ENCODE data around the gene FCMR. TPM values are rescaled to one million over a fixed set of nuclear protein-coding genes. Genes with fewer than 3 reads are reported as not detected.
A peak's percentile ranks its signal among the peaks of the same experiment; 100 is the strongest.

The FCMR gene
- polyA plus RNA-seq, 3 donors, result 1.9 to 3.0 (median 2.2) TPM

- peaks cover 0 to 8% (median 0%) of the 10 kb centered on the region in 7 donors for H3K9me3 Mint-ChIP-seq
- H3K4me1 ChIP-seq (ENCODE audit: control insufficient read depth in 1 of 2, insufficient read depth in 2 of 2, low read length in 2 of 2), result peaks cover 21 to 33% of the 10 kb centered on the region in 2 donors
- no peak for DNase-seq
- H3K27me3 Mint-ChIP-seq (ENCODE audit: low read depth in 3 of 3), result peaks cover 17 to 19% (median 19%) of the 10 kb centered on the region in 3 donors
- H3K4me3 ChIP-seq (replicated peaks in 1 of 3; ENCODE audit: low read depth in 2 of 3, low read length in 3 of 3), result no peak overlapping the region
- H3K27ac Mint-ChIP-seq, result peak overlapping the region in 1 of 7 donors; percentile 68
- no peaks in the 10 kb centered on the region for H3K36me3 ChIP-seq (replicated peaks in 1 of 2; ENCODE audit: control insufficient read depth in 1 of 2, insufficient read depth in 2 of 2, low read length in 2 of 2)
- peaks cover 44% of the 10 kb centered on the region for H3K4me1 Mint-ChIP-seq
- H3K79me2 ChIP-seq (ENCODE audit: insufficient read depth, low read length), result no peaks in the 10 kb centered on the region
- WGBS (ENCODE audit: insufficient coverage), result 100% methylated on average over 3 of the region's 10 CpGs
- H3K27ac ChIP-seq (ENCODE audit: low read depth in 1 of 2, low read length in 2 of 2), result no peak overlapping the region
- no peak overlapping the region for H3K9ac ChIP-seq (ENCODE audit: insufficient read depth, low read length, poor library complexity, severe bottlenecking)
- H3K9me3 ChIP-seq (replicated peaks in 1 of 2; ENCODE audit: control insufficient read depth in 1 of 2, insufficient read depth in 1 of 2, low read length in 2 of 2), result no peaks in the 10 kb centered on the region
- H3K4me2 ChIP-seq (replicated peaks; ENCODE audit: extremely low read depth, low read length, poor library complexity, severe bottlenecking), result no peak overlapping the region
- no peak overlapping the region for H3K4me3 Mint-ChIP-seq
- no peak overlapping the region for H2AFZ ChIP-seq (ENCODE audit: insufficient read depth, low read depth, low read length, poor library complexity, severe bottlenecking)
- no peaks in the 10 kb centered on the region for H4K20me1 ChIP-seq (ENCODE audit: insufficient read depth, low read length)
- TF ChIP-seq, protein P1, sequence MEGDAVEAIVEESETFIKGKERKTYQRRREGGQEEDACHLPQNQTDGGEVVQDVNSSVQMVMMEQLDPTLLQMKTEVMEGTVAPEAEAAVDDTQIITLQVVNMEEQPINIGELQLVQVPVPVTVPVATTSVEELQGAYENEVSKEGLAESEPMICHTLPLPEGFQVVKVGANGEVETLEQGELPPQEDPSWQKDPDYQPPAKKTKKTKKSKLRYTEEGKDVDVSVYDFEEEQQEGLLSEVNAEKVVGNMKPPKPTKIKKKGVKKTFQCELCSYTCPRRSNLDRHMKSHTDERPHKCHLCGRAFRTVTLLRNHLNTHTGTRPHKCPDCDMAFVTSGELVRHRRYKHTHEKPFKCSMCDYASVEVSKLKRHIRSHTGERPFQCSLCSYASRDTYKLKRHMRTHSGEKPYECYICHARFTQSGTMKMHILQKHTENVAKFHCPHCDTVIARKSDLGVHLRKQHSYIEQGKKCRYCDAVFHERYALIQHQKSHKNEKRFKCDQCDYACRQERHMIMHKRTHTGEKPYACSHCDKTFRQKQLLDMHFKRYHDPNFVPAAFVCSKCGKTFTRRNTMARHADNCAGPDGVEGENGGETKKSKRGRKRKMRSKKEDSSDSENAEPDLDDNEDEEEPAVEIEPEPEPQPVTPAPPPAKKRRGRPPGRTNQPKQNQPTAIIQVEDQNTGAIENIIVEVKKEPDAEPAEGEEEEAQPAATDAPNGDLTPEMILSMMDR (IDR thresholded peaks at IDR 0.05), result no peak
- intact Hi-C loops (cut with micrococcal nuclease), result no loop called here
- peaks cover 4% of the 10 kb centered on the region in 2 donors for H3K36me3 Mint-ChIP-seq
- no peaks in the 10 kb centered on the region for H3K27me3 ChIP-seq (ENCODE audit: control insufficient read depth in 2 of 2, insufficient read depth in 2 of 2, low read length in 2 of 2)
These were observed 33.0 kb upstream of the FCMR start for GRCh38 chr1:206954459-206955342.

- intact Hi-C loops (cut with micrococcal nuclease), result no loop called here
- Histone ChIP-seq H3K27ac (ENCODE audit: low read depth in 1 of 2, low read length in 2 of 2) (no peak overlapping the region), H3K36me3 (replicated peaks in 1 of 2; ENCODE audit: control insufficient read depth in 1 of 2, insufficient read depth in 2 of 2, low read length in 2 of 2) (no peaks in the 10 kb centered on the region), H2AFZ (ENCODE audit: insufficient read depth, low read depth, low read length, poor library complexity, severe bottlenecking) (no peak overlapping the region), H3K9ac (ENCODE audit: insufficient read depth, low read length, poor library complexity, severe bottlenecking) (no peak overlapping the region), H3K27me3 (ENCODE audit: control insufficient read depth in 2 of 2, insufficient read depth in 2 of 2, low read length in 2 of 2) (no peaks in the 10 kb centered on the region), H3K9me3 (replicated peaks in 1 of 2; ENCODE audit: control insufficient read depth in 1 of 2, insufficient read depth in 1 of 2, low read length in 2 of 2) (no peaks in the 10 kb centered on the region), H3K79me2 (ENCODE audit: insufficient read depth, low read length) (no peaks in the 10 kb centered on the region), H4K20me1 (ENCODE audit: insufficient read depth, low read length) (no peaks in the 10 kb centered on the region), H3K4me2 (replicated peaks; ENCODE audit: extremely low read depth, low read length, poor library complexity, severe bottlenecking) (no peak overlapping the region), H3K4me1 (ENCODE audit: control insufficient read depth in 1 of 2, insufficient read depth in 2 of 2, low read length in 2 of 2) (peaks cover 32 to 43% of the 10 kb centered on the region in 2 donors), H3K4me3 (replicated peaks in 1 of 3; ENCODE audit: low read depth in 2 of 3, low read length in 3 of 3) (no peak overlapping the region)
- DNase-seq, result no peak
- WGBS (ENCODE audit: insufficient coverage), result 89% methylated on average over 2 of the region's 2 CpGs
- Mint-ChIP-seq H3K4me1 (peaks cover 53% of the 10 kb centered on the region), H3K4me3 (no peak overlapping the region), H3K27ac (no peak overlapping the region), H3K36me3 (peaks cover 4% of the 10 kb centered on the region in 2 donors), H3K27me3 (ENCODE audit: low read depth in 3 of 3) (peaks cover 8 to 16% (median 10%) of the 10 kb centered on the region in 3 donors), H3K9me3 (peaks cover 0 to 7% (median 0%) of the 10 kb centered on the region in 7 donors)
- TF ChIP-seq, protein P1 (IDR thresholded peaks at IDR 0.05), result no peak
These were observed 31.9 kb upstream of the FCMR start for GRCh38 chr1:206953626-206954025.

All from CD14-positive monocyte (primary cell).